Stimulated activated naive B cell treated with anti-CD40 and anti-IgM and Interleukin-4, amounts not matched to agents 10 μg/mL and 1 μg/mL and 100 μg/mL, for 72 hours (primary cell): ENCODE measurements around the gene CDC42SE2.
A peak's percentile ranks its signal among the peaks of the same experiment; 100 is the strongest.
"Not testable (repeated sequence)": the region's sequence is repeated elsewhere in the genome, so short reads cannot be mapped to it uniquely, and the experiment has no call there.

Experiments
- ATAC-seq, 2 donors: fragments of 150-1000 bp; cut with Tn5 transposase; replicated peaks; 2 replicates each; pipeline ENCODE4 v1.10.0; 2021; ENCODE audit warnings: moderate library complexity in 1 of 2
- DNase-seq: peaks from one replicate; pipeline ENCODE4 v3.0.0; 2021
- H3K27ac Mint-ChIP-seq: one replicate; pipeline ENCODE4 v1.8.0; 2022; ENCODE audit warnings: mild to moderate bottlenecking, mixed read lengths
- H3K27me3 Mint-ChIP-seq, 2 donors: one replicate each; pipeline ENCODE4 v1.8.0; 2022; ENCODE audit warnings: mixed read lengths in 2 of 2
- H3K36me3 Mint-ChIP-seq, 2 donors: one replicate each; pipeline ENCODE4 v1.8.0; 2022; ENCODE audit warnings: mixed read lengths in 2 of 2, mild to moderate bottlenecking in 1 of 2
- H3K4me1 Mint-ChIP-seq, 2 donors: one replicate each; pipeline ENCODE4 v1.8.0; 2022; ENCODE audit warnings: mixed read lengths in 2 of 2, mild to moderate bottlenecking in 1 of 2
- H3K4me3 Mint-ChIP-seq, 2 donors: one replicate each; pipeline ENCODE4 v1.8.0; 2022; ENCODE audit warnings: mild to moderate bottlenecking in 2 of 2, mixed read lengths in 2 of 2, moderate library complexity in 1 of 2
- H3K9me3 Mint-ChIP-seq, 2 donors: one replicate each; pipeline ENCODE4 v1.8.0; 2022; ENCODE audit warnings: mixed read lengths in 2 of 2, mild to moderate bottlenecking in 1 of 2

Gene CDC42SE2

GRCh38 chr5:131261483-131261882 lies 2.4 kb upstream of the CDC42SE2 start:
- DNase-seq (no peak), ATAC-seq (no peak)
- no peaks in the 10 kb centered on the region for H3K27me3 Mint-ChIP-seq
- H3K4me1 Mint-ChIP-seq = peaks cover 20 to 39% of the 10 kb centered on the region in 2 donors
- H3K9me3 Mint-ChIP-seq = no peaks in the 10 kb centered on the region
- no peak overlapping the region for H3K4me3 Mint-ChIP-seq
- H3K27ac Mint-ChIP-seq = no peak overlapping the region
- H3K36me3 Mint-ChIP-seq = peaks cover 11 to 22% of the 10 kb centered on the region in 2 donors

GRCh38 chr5:131262953-131263541 lies 806 bp upstream of the CDC42SE2 start:
- peak; percentile 16 to 17 for ATAC-seq
- Mint-ChIP-seq H3K4me1 (peaks cover 13 to 34% of the 10 kb centered on the region in 2 donors), H3K27me3 (no peaks in the 10 kb centered on the region), H3K27ac (peak overlapping the region; percentile 95), H3K36me3 (peaks cover 9 to 23% of the 10 kb centered on the region in 2 donors), H3K9me3 (no peaks in the 10 kb centered on the region), H3K4me3 (peak overlapping the region; percentile 85 to 90)
- DNase-seq = no peak

- H3K36me3 Mint-ChIP-seq = peaks cover 5 to 17% of the 10 kb centered on the region in 2 donors
- peaks cover 8 to 21% of the 10 kb centered on the region in 2 donors for H3K4me1 Mint-ChIP-seq
- DNase-seq = peak; percentile 30
- peak overlapping the region; percentile 66 to 90 for H3K4me3 Mint-ChIP-seq
- H3K27me3 Mint-ChIP-seq = no peaks in the 10 kb centered on the region
- peak overlapping the region; percentile 95 for H3K27ac Mint-ChIP-seq
- peak; percentile 11 to 15 for ATAC-seq
- no peaks in the 10 kb centered on the region for H3K9me3 Mint-ChIP-seq
Measured at GRCh38 chr5:131264451-131265099, 722 bp downstream of the CDC42SE2 start.

- H3K9me3 Mint-ChIP-seq = no peaks in the 10 kb centered on the region
- no peaks in the 10 kb centered on the region for H3K27me3 Mint-ChIP-seq
- peak overlapping the region; percentile 66 to 90 for H3K4me3 Mint-ChIP-seq
- ATAC-seq (peak; percentile 16 to 22), DNase-seq (no peak)
- peaks cover 14 to 28% of the 10 kb centered on the region in 2 donors for H3K4me1 Mint-ChIP-seq
- H3K36me3 Mint-ChIP-seq = peaks cover 5 to 17% of the 10 kb centered on the region in 2 donors
- peak overlapping the region; percentile 31 for H3K27ac Mint-ChIP-seq
Measured at GRCh38 chr5:131265311-131265803, 1.5 kb downstream of the CDC42SE2 start.

GRCh38 chr5:131266370-131267060 lies 2.7 kb downstream of the CDC42SE2 start:
- H3K4me3 Mint-ChIP-seq = peak overlapping the region; percentile 59 to 72
- DNase-seq = no peak
- no peaks in the 10 kb centered on the region for H3K9me3 Mint-ChIP-seq
- H3K27me3 Mint-ChIP-seq = no peaks in the 10 kb centered on the region
- peaks cover 5 to 17% of the 10 kb centered on the region in 2 donors for H3K36me3 Mint-ChIP-seq
- H3K27ac Mint-ChIP-seq = peak overlapping the region; percentile 47
- peaks cover 23 to 39% of the 10 kb centered on the region in 2 donors for H3K4me1 Mint-ChIP-seq
- no peak for ATAC-seq

- Mint-ChIP-seq H3K4me1 (peaks cover 30 to 47% of the 10 kb centered on the region in 2 donors), H3K4me3 (no peak overlapping the region), H3K27me3 (no peaks in the 10 kb centered on the region), H3K27ac (peak overlapping the region; percentile 25), H3K36me3 (peaks cover 11 to 22% of the 10 kb centered on the region in 2 donors), H3K9me3 (no peaks in the 10 kb centered on the region)
- DNase-seq = no peak
- ATAC-seq = no peak
Measured at GRCh38 chr5:131268758-131269370, 5.0 kb downstream of the CDC42SE2 start.

- ATAC-seq = no peak
- Mint-ChIP-seq H3K9me3 (no peaks in the 10 kb centered on the region), H3K4me1 (peaks cover 43 to 60% of the 10 kb centered on the region in 2 donors), H3K27me3 (no peaks in the 10 kb centered on the region), H3K4me3 (peak overlapping the region in 1 of 2 donors; percentile 22), H3K27ac (peak overlapping the region; percentile 62), H3K36me3 (peaks cover 14 to 32% of the 10 kb centered on the region in 2 donors)
- DNase-seq = no peak
Measured at GRCh38 chr5:131270809-131271208, 7.0 kb downstream of the CDC42SE2 start.

- DNase-seq, ATAC-seq, H3K9me3 Mint-ChIP-seq, H3K27me3 Mint-ChIP-seq: not testable (repeated sequence)
- H3K27ac Mint-ChIP-seq = peak overlapping the region; percentile 96
- H3K36me3 Mint-ChIP-seq = peaks cover 14 to 28% of the 10 kb centered on the region in 2 donors
- peaks cover 43 to 56% of the 10 kb centered on the region in 2 donors for H3K4me1 Mint-ChIP-seq
- H3K4me3 Mint-ChIP-seq = peak overlapping the region; percentile 69
Measured at GRCh38 chr5:131271888-131272287, 8.0 kb downstream of the CDC42SE2 start.

- H3K4me1 Mint-ChIP-seq = peaks cover 41 to 55% of the 10 kb centered on the region in 2 donors
- no peaks in the 10 kb centered on the region for H3K9me3 Mint-ChIP-seq
- DNase-seq = no peak
- H3K27me3 Mint-ChIP-seq = no peaks in the 10 kb centered on the region
- peak; percentile 81 to 88 for ATAC-seq
- peaks cover 12 to 27% of the 10 kb centered on the region in 2 donors for H3K36me3 Mint-ChIP-seq
- peak overlapping the region; percentile 96 for H3K27ac Mint-ChIP-seq
- H3K4me3 Mint-ChIP-seq = peak overlapping the region; percentile 69
Measured at GRCh38 chr5:131272307-131272706, 8.5 kb downstream of the CDC42SE2 start.

GRCh38 chr5:131272724-131273123 lies 8.9 kb downstream of the CDC42SE2 start:
- no peaks in the 10 kb centered on the region for H3K27me3 Mint-ChIP-seq
- no peak for DNase-seq
- ATAC-seq = peak; percentile 81

GRCh38 chr5:131274326-131275063 lies 10.6 kb downstream of the CDC42SE2 start:
- ATAC-seq (no peak), DNase-seq (no peak)
- H3K27ac Mint-ChIP-seq = peak overlapping the region; percentile 71
- H3K36me3 Mint-ChIP-seq = peaks cover 12 to 39% of the 10 kb centered on the region in 2 donors
- H3K4me1 Mint-ChIP-seq = peaks cover 49 to 73% of the 10 kb centered on the region in 2 donors
- peak overlapping the region; percentile 9 to 51 for H3K4me3 Mint-ChIP-seq
- H3K9me3 Mint-ChIP-seq = peaks cover 0 to 1% of the 10 kb centered on the region in 2 donors
- no peaks in the 10 kb centered on the region for H3K27me3 Mint-ChIP-seq

More at GRCh38 chr5:131272724-131273123, 8.9 kb downstream of the CDC42SE2 start:
- H3K36me3 Mint-ChIP-seq = peaks cover 11 to 30% of the 10 kb centered on the region in 2 donors
- peaks cover 45 to 57% of the 10 kb centered on the region in 2 donors for H3K4me1 Mint-ChIP-seq
- peak overlapping the region; percentile 96 for H3K27ac Mint-ChIP-seq
- peak overlapping the region; percentile 69 for H3K4me3 Mint-ChIP-seq
- no peaks in the 10 kb centered on the region for H3K9me3 Mint-ChIP-seq

GRCh38 chr5:131276072-131276471 lies 12.2 kb downstream of the CDC42SE2 start:
- no peaks in the 10 kb centered on the region for H3K27me3 Mint-ChIP-seq
- no peak overlapping the region for H3K4me3 Mint-ChIP-seq
- H3K36me3 Mint-ChIP-seq = peaks cover 13 to 42% of the 10 kb centered on the region in 2 donors
- H3K27ac Mint-ChIP-seq = peak overlapping the region; percentile 42
- H3K9me3 Mint-ChIP-seq = peaks cover 0 to 1% of the 10 kb centered on the region in 2 donors
- peaks cover 41 to 68% of the 10 kb centered on the region in 2 donors for H3K4me1 Mint-ChIP-seq
- DNase-seq (no peak), ATAC-seq (no peak)

GRCh38 chr5:131277447-131277846 lies 13.6 kb downstream of the CDC42SE2 start:
- DNase-seq (no peak), ATAC-seq (no peak)
- no peak overlapping the region for H3K4me3 Mint-ChIP-seq
- H3K27ac Mint-ChIP-seq = peak overlapping the region; percentile 75
- H3K27me3 Mint-ChIP-seq = no peaks in the 10 kb centered on the region
- H3K36me3 Mint-ChIP-seq = peaks cover 13 to 41% of the 10 kb centered on the region in 2 donors
- peaks cover 40 to 68% of the 10 kb centered on the region in 2 donors for H3K4me1 Mint-ChIP-seq
- peaks cover 0 to 1% of the 10 kb centered on the region in 2 donors for H3K9me3 Mint-ChIP-seq
